RWPE2 (cell line): ENCODE data around the gene PNPO.

Source experiments
- ATAC-seq: fragments of 200-7000 bp; cut with Tn5 transposase; 3 replicates; pipeline ENCODE4 v1.9.1; 2021; ENCODE audit warnings: low read depth
- DNase-seq: peaks from one replicate; pipeline ENCODE4 v3.0.0-alpha.2; 2020; ENCODE audit warnings: low spot score
- H3K27ac ChIP-seq: fragments of 450-650 bp; 2 replicates; pipeline ENCODE4 v1.5.1; 2017; ENCODE audit warnings: mild to moderate bottlenecking; ENCODE audit not compliant: poor library complexity, severe bottlenecking
- H3K27me3 ChIP-seq: fragments of 250-450 bp; sonication (Bioruptor Pico); 2 replicates; pipeline ENCODE4 v1.5.1; 2021; ENCODE audit warnings: mild to moderate bottlenecking, moderate library complexity; ENCODE audit not compliant: insufficient read depth, poor library complexity, severe bottlenecking
- H3K36me3 ChIP-seq: fragments of 250-450 bp; sonication (Bioruptor Pico); 2 replicates; pipeline ENCODE4 v1.5.1; 2020; ENCODE audit warnings: low read depth, mild to moderate bottlenecking, moderate library complexity
- H3K4me1 ChIP-seq: fragments of 250-450 bp; sonication (Bioruptor Pico); 2 replicates; pipeline ENCODE4 v1.5.1; 2021; ENCODE audit warnings: mild to moderate bottlenecking, moderate library complexity; ENCODE audit not compliant: insufficient read depth, poor library complexity, severe bottlenecking
- H3K4me3 ChIP-seq: fragments of 250-450 bp; sonication (Bioruptor Pico); 2 replicates; pipeline ENCODE4 v1.5.1; 2021; ENCODE audit warnings: mild to moderate bottlenecking, moderate library complexity; ENCODE audit not compliant: severe bottlenecking
- H3K9me3 ChIP-seq: fragments of 250-450 bp; sonication (Bioruptor Pico); 2 replicates; pipeline ENCODE4 v1.5.1; 2021; ENCODE audit warnings: mild to moderate bottlenecking, moderate library complexity; ENCODE audit not compliant: severe bottlenecking
- TF ChIP-seq, protein P1 (sequence below): fragments of 450-650 bp; IDR thresholded peaks from one replicate; pipeline ENCODE4 v1.5.1; 2017; ENCODE audit warnings: mild to moderate bottlenecking, moderate library complexity; ENCODE audit not compliant: poor library complexity, severe bottlenecking

Gene PNPO

DNA sequence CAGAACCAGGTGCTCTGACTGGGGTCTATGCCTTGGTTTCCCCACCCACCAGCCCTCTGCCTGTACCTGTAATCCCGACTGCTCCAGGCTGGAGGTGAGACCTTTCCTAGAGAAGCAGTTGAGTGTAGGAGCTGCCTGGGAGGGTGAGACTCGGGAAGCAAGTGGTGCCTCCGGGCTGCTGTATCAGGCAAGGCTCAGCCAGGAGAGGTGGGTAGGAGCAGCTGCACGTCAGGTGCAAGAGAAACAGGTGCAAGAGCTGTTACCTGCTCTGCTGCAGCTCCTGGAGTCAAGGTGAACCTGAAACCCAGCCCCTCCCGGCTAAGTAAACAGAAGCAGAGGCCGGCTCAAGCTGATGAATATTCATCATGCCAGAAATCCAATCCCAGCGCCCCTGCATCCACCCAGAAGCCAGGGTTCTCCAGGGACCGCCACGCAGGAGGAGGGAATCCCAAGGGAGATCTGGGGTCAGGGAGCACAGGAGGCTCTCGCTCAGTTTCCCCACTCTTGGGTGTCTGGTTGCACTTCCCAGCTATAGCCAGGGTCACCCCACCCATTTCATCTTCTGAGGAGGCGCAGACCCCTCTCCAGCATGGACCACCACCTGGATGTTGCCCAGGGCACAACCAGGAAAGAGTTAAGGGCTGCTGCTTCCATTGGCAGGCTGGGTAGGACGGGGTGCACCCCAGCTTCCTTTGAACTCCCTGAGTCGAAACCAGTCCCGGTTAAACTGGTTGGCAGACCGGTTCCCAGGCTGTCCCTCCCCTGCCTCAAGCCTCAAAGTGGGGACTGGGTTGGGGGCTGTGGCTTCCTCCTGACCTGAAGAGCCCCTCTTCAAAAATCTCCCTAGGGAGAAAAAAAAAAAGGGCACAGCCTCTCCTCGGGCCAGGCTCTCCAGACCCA, 16.5 kb downstream of the PNPO start, which contains the start of gene PRR15L:
TSS of gene PRR15L (minus strand) at position 293 of the 900 bp plus-strand sequence. CDS start 4,649 bp downstream, outside the sequence.
- H3K4me1 ChIP-seq: peaks cover 18% of the 10 kb centered on the region
- H3K36me3 ChIP-seq: no peaks in the 10 kb centered on the region
- DNase-seq (no peak), ATAC-seq (peak; percentile 65)
- H3K4me3 ChIP-seq: no peak within 1 kb of the TSS
- TF ChIP-seq, protein P1, sequence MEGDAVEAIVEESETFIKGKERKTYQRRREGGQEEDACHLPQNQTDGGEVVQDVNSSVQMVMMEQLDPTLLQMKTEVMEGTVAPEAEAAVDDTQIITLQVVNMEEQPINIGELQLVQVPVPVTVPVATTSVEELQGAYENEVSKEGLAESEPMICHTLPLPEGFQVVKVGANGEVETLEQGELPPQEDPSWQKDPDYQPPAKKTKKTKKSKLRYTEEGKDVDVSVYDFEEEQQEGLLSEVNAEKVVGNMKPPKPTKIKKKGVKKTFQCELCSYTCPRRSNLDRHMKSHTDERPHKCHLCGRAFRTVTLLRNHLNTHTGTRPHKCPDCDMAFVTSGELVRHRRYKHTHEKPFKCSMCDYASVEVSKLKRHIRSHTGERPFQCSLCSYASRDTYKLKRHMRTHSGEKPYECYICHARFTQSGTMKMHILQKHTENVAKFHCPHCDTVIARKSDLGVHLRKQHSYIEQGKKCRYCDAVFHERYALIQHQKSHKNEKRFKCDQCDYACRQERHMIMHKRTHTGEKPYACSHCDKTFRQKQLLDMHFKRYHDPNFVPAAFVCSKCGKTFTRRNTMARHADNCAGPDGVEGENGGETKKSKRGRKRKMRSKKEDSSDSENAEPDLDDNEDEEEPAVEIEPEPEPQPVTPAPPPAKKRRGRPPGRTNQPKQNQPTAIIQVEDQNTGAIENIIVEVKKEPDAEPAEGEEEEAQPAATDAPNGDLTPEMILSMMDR: no peak
- no peaks in the 10 kb centered on the region for H3K27me3 ChIP-seq
- H3K9me3 ChIP-seq: no peaks in the 10 kb centered on the region
- H3K27ac ChIP-seq: no peak within 1 kb of the TSS

DNA sequence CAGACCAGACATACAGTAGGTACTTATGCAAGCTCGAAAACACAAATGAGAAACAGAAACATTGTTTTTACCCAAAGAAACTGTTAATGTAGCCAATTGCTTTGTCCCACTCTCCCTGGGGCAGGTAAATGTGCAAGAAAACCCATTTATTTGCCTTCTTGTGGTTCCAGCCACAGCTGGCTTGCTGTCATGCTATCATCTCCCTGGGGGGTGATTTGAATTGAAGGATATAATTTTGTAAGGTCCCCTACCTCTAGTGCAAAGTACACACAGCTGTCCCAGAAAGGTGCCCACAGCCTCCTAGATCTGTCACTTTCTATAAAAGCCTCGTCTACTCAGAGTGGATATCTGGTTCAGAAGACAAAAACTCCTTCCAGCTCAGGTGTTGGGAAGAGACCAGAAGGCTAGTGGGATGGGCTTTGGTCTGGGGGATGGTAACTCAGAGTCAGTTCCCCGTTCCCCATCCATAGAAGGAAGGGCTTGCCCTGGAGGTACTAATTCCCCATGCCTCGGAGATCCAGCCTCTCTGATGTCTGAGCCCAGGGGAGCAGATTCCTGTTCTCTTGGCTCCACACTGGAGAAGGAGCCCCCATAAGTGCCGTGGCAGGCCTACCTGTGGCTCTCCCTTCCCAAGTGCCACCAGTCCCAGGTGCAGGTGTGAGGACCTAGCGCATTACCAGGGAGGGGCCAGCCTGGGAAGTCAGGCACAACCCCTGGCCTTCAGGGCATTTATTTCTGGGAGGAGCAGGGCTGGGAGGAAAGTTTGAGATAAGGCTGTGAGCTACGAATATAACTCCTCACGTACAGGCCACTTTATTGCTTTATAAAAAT, 18.7 kb downstream of the PNPO start:
- no peak overlapping the region for H3K4me3 ChIP-seq
- no peaks in the 10 kb centered on the region for H3K9me3 ChIP-seq
- H3K4me1 ChIP-seq: peaks cover 18% of the 10 kb centered on the region
- DNase-seq: no peak
- no peak overlapping the region for H3K27ac ChIP-seq
- TF ChIP-seq, protein P1: no peak
- no peaks in the 10 kb centered on the region for H3K27me3 ChIP-seq
- no peaks in the 10 kb centered on the region for H3K36me3 ChIP-seq
- ATAC-seq: no peak

DNA sequence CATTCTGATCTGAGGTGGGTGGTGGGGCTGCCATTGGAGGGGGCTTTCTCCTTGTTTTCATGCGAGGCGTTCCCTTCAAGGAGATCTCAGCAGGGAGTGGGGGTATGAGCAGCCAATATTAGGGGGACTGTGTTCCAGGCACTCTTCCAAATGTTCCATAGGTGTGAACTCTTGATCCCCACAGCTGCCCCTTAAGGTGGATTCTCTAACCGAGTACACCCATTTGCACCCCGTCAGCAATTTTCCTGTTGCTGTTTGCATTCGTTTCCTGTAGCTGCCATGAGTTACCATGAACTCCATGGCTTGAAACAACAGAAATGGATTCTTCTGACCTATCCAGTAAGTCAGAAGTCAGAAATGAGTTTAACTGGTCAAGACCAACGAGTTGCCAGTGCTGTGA, 20.0 kb downstream of the PNPO start:
- no peaks in the 10 kb centered on the region for H3K9me3 ChIP-seq
- H3K27me3 ChIP-seq: no peaks in the 10 kb centered on the region
- no peak overlapping the region for H3K4me3 ChIP-seq
- DNase-seq (no peak), ATAC-seq (no peak)
- H3K36me3 ChIP-seq: no peaks in the 10 kb centered on the region
- no peak overlapping the region for H3K27ac ChIP-seq
- peaks cover 9% of the 10 kb centered on the region for H3K4me1 ChIP-seq
- TF ChIP-seq, protein P1: no peak

DNA sequence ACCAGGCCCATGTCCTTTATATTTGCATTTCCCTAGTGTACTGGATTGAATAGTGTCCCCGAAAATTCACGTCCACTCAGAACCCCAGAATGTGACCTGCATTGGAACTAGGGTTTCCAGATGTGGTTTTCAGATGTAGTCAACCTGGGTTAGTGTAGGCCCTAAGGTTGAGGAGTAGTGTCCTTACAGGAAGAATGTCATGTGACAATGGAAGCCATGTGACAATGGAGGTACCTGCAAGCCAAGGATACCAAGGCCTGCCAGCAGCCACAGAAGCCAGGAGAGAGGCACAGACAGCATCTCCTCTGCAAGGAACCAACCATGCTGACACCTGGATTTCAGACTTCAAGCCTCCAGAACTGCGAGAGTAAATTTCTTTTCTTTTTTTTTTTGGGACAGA, 21.5 kb downstream of the PNPO start:
- Histone ChIP-seq H3K36me3 (no peaks in the 10 kb centered on the region), H3K27ac (no peak overlapping the region), H3K27me3 (no peaks in the 10 kb centered on the region), H3K9me3 (no peaks in the 10 kb centered on the region), H3K4me3 (no peak overlapping the region), H3K4me1 (peaks cover 11% of the 10 kb centered on the region)
- TF ChIP-seq, protein P1: no peak
- ATAC-seq: no peak
- no peak for DNase-seq
